GM12892 (cell line): ENCODE data around the gene PALB2.

Experiments used
- DNase-seq: peaks from one replicate; pipeline ENCODE4 v3.0.0; 2011; ENCODE audit not compliant: insufficient read length
- FAIRE-seq: peaks from 2 replicates; lab custom pipeline; 2011; peaks lifted over from hg19 to GRCh38; lab: Jason Lieb, UNC
- POLR2A ChIP-seq: IDR thresholded peaks from 2 replicates; pipeline ENCODE4 v1.6.1; 2011; ENCODE audit warnings: low read depth, low read length, control low read depth
- POLR2AphosphoS5 ChIP-seq: IDR thresholded peaks from 2 replicates; pipeline ENCODE4 v1.6.1; 2011; ENCODE audit warnings: low read depth, low read length, control low read depth
- TAF1 ChIP-seq: IDR thresholded peaks from 2 replicates; pipeline ENCODE4 v1.6.1; 2011; ENCODE audit warnings: low read depth, mild to moderate bottlenecking, control low read depth, low read length, borderline replicate concordance

The PALB2 gene

DNA sequence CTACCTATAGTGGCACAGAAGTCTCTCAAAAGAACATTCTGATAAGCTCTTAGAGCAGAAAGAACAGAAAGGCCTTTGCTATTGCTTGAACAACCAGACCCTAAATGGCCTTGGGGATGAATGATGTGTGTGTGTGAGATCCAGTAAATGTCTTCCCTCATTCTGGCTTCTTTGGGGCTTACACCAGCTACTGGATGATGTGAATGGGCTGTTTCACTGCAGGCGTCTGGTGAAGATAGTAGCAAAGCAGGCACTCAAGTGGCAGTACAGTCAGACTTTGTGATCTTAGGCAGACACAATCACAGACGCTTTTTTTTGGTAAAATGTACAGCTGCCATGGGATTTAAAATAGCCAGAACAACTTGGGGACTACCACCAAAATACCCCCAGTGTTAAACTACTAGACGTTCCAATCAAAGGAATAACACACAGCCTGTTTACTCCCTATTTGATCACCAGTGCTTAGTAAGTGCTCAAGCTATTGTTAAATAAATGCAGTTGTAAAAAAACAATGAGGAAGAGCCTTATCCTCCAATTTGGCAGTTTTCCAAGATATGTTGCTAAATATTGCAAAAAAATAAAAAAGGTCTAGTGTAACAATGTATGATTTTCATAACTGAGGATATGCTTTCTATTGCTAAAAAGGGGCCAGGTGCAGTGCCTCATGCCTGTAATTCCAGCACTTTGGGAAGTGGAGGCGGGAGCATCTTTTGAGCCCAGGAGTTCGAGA lies 62.8 kb downstream of the PALB2 start:
- DNase-seq (no peak), FAIRE-seq (no peak)
- TF ChIP-seq TAF1 (no peak), POLR2A (no peak), POLR2AphosphoS5 (no peak)

DNA sequence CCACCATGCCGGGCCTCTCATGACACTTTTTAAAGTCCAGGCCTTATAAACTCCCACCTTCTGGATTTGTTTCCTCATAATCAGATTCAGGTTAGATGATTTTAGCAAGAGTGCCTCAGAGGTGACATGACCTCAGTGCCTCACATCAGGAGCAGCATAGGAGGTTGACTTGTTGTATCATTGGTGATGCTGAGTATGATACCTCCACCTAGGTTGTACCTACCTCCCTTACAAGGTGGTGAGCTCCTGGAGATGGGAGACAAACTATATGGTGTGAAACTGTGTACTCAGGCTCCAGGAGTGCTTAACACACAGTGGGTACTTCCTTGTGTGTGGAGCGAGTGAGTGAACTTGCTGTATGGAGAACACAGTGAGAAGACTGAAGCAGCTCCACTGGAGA lies 63.6 kb downstream of the PALB2 start:
- FAIRE-seq: no peak
- TF ChIP-seq TAF1 (no peak), POLR2A (no peak), POLR2AphosphoS5 (no peak)
- DNase-seq: no peak

DNA sequence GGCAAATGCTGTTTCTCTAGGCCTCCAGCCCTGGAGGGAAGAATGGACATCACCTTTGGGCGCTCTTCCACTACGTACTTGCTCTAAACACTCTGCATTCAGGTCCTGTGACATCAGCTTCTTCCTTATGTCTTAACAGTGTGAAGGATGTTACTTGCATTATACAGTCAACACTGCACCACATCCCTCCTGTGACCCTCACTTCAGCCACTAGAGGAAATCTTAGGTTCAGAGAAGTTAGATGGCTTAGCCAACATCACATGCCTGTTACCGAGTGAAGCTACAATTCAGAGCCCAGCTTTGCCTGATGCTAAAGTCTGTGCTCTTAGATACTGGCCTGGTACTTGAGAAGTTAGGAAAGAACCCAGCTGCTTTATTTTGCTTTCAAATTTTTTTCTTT lies 65.3 kb downstream of the PALB2 start:
- FAIRE-seq: no peak
- TF ChIP-seq POLR2AphosphoS5: no peak
- no peak for DNase-seq

DNA sequence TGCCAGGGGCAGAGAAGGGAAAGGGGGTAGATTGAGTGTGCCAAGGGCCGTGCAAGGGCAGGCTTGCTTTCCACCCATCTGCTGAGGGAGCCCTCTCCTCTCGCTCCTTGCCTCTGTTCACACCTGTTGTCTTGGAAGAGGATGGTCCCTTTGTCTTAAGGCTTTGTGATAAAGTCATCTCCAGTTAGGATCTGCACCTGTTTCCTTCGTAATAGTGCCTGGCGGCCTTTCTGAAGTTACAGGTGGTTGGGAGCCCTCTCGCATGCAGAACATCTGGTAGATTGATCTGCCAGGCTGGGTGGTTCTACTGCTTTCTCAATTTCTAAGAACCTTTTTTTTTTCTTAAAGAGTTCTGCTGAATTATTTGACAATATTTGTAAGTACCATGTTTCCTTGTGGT lies 67.3 kb downstream of the PALB2 start:
- no peak for TF ChIP-seq POLR2A
- no peak for FAIRE-seq
- no peak for DNase-seq

DNA sequence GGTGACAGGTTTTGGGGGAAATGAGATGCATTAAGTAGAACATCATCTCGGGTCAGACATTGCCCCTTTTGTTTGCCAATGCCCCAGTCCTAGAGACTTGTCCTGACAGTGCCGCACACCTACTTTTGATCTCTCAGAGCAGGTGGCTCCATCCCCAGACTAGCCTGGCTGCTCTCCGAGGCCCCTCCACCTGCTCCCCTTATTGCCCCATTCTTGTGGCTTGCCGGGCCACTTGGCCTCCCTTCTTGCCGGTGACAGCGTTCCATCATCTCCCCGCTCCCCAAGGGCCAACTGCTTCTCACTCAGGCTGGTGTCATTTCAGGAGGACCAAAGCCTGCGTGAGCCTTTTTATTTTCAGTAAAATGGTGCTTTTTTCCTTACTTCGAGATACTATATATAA lies 68.7 kb downstream of the PALB2 start:
- FAIRE-seq: no peak
- TF ChIP-seq TAF1 (no peak), POLR2A (no peak), POLR2AphosphoS5 (no peak)
- DNase-seq: no peak

DNA sequence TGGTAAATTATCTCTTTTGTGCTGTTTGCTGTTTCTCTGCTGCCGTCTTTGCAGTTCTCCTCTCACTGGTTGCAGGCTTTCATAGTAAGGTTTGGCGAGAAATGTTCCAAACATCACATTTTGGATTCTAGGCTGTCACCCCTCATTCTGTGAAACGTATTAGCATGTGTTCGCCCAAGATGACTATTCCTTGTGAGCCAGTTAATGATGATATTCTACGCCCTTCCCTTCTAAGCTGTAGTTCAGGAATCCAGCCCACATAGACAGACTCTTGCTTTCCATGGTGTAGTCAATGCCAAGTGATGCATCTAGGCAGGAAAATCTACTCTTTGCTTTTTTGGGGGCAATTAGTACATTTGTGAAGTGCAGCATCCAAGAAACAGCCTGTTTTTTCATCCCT lies 69.2 kb downstream of the PALB2 start:
- TF ChIP-seq POLR2A (no peak), TAF1 (no peak), POLR2AphosphoS5 (no peak)
- DNase-seq (no peak), FAIRE-seq (no peak)

DNA sequence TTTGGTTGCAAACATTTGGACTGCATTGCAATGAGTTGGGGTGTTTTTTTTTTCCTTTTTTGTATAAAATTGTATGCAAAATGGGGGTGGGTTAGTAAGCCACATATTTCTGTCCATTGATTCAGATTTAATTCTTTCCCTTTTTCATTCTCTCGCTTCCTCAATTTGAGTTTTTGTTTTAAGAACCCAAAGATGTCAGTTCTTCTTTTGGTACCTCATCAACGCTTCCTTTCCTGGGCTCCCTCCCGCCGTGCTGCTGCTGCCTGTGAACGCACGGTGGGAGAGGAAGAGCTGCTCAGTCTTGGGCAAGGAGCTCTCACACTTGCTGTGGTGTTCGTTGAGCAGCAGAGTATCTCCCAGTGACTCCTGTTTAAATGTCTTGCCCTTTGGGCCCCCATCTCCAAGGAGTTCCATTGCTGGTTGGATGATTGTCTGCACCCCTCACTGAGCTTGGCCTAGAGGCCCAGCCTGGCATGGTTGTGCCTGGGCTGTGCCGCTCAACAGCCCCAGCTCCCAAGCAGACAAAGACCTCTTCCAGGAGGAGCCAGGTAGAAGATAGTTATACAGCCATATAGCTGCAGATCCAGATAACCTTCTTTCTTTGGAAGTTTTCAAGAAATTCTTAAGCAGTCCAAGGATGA lies 70.0 kb downstream of the PALB2 start:
- FAIRE-seq: no peak
- no peak for TF ChIP-seq POLR2A
- TF ChIP-seq TAF1: no peak
- TF ChIP-seq POLR2AphosphoS5: no peak
- DNase-seq: no peak

DNA sequence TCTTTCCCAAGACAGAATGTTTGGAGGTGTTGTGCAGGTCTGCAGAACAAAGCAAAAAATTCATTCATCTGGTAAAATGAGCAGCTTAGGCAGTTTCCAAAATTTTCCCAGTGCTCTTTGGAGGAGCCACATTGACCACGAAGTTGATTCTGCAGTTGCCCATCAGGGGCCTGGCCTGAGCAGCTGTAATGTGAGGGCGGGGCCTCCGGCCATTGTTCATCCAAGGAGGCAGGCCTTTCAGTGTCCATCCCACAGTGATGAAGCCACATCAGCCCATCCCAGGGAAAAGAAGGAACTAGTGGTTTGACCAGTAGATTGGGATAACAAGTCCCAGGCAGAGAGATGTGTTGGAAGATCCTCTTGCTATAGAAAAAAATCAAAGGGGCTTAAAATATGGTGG lies 73.5 kb downstream of the PALB2 start:
- no peak for DNase-seq
- no peak for FAIRE-seq
- no peak for TF ChIP-seq TAF1
- no peak for TF ChIP-seq POLR2AphosphoS5

DNA sequence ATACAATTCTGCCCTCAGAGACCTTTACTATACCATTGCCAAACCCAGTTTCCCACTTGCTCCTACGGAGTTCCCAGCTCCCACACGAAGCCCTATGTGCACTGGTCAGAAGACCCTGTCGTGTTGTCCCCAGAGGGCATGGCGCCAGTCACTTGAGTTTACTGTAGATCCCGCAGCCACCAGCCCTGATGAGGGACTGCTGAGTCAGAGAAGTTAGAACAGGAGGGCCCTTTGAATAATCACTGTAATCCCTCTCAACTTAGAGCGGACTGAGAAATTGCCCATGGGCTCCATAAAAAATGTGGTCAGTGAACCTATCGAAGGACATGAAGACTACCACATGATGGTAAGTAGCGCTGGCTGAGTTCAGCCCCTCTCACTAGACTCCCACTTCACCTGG lies 74.4 kb downstream of the PALB2 start:
- TF ChIP-seq POLR2AphosphoS5 (no peak), TAF1 (no peak), POLR2A (no peak)
- DNase-seq: no peak
- no peak for FAIRE-seq

DNA sequence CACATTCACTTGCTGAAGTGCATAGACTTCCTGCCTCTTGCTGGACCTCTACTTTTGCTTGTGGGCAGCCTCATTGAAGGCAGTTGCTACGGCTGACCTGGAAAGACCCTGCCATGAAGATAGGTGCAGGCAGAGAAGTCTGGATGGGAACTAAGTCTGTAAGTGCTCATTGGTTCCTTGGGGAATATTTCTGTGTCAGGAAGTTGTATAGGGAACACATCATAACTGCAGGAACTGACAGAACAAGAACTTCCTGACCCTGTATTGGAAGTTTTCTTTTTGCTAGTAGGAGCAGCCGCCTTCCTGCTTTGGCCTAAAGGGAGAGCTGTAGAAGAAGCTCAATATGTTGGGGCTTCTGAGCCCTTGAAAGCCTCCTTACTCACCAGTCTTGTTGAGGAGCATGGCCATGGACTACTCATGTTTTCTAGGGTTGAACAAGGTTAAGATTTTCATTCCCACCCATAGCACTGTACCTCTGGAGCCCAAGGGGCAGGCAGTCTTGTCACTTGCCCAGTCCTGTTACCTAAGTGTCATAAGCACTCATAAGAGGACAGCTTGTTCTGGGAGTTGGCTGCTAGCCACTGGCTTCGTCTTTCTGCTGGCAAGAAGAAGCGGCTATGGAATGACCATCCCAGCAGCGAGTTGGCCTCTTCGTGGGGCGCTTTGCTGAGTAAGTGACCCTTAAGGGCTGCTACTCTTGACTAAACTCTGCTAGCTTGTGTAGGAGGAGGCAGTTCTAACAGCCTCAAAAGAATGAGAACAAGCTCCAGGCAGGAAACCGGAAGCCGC lies 76.3 kb downstream of the PALB2 start:
- no peak for FAIRE-seq
- no peak for TF ChIP-seq POLR2AphosphoS5
- TF ChIP-seq POLR2A: no peak
- TF ChIP-seq TAF1: no peak
- no peak for DNase-seq

DNA sequence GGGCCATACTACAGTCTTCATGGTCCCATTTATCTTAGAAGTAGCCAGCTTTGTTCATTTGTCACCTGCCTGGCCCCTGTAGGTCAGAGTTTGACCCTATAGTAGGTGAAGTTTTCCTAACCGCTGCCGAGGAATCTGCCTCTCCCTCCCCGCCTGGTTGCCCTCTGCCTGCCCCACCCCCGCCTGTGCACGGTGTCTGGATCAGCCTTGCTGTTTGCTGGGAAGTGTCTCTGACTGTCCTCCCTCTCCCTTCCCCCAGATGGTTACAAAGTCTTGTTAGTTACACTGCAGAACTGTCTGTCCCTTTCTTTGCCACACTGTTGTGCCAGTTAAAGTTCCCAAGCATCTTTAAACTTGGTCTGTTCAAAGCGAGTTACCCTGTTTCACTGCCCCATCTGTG lies 77.9 kb downstream of the PALB2 start:
- FAIRE-seq: no peak

DNA sequence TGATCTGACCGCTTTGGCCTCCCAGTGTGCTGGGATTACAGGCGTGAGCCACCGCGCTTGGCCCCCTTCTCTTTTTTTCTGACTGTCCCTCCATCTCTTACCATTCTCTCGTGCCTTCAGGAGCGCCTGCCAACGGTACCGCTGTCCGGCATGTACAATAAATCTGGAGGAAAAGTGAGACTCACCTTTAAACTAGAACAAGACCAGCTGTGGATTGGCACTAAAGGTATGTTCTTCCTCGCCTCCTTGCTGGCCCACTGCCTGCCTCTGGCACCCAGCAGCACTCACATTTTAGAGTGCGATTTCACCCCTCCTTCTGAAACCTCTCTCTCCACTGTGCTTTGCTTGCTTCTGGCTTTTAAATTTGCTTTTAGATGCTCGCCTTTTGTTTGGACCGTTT lies 78.6 kb downstream of the PALB2 start:
- FAIRE-seq (no peak), DNase-seq (no peak)
- no peak for TF ChIP-seq POLR2AphosphoS5

More for the DNA sequence above, 77.9 kb downstream of the PALB2 start:
- TF ChIP-seq TAF1 (no peak), POLR2A (no peak), POLR2AphosphoS5 (no peak)
- no peak for DNase-seq

DNA sequence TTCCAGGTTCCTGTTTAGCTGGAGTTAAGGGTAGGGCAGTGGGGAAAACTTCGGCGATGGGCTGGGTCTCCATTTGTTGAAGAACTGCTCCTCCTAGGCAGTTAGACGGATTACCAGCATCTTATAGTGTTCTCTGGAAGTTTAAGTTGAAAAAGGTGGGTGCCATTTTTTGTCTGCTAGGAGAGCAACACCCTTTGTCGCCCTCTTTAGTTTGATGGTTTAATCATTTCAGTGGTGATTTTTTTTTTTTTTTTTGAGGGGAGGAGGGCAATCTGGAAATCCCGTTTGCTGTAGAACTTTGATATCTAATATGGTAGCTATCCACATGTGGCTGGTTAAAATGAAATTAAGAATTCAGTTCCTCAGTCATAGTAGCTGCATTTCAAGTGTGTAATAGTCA lies 79.5 kb downstream of the PALB2 start:
- FAIRE-seq (no peak), DNase-seq (no peak)
- TF ChIP-seq POLR2AphosphoS5: no peak
- no peak for TF ChIP-seq POLR2A
- no peak for TF ChIP-seq TAF1
